Measurements from ENCODE around the gene JPH2.

- TF ChIP-seq POLR2A (IDR thresholded peaks at IDR 0.05; ENCODE audit: low read depth, low read length): no peak
- TF ChIP-seq TAF1 (IDR thresholded peaks at IDR 0.05; ENCODE audit: borderline replicate concordance, low read depth, low read length): no peak
- TF ChIP-seq POLR2AphosphoS5 (IDR thresholded peaks at IDR 0.05; ENCODE audit: low read depth, low read length): no peak
Observed at GRCh38 chr20:44218446-44218845, 31.5 kb upstream of the JPH2 start.
